Sigmoid colon (tissue), 7 donors: Measurements from ENCODE around the gene PCDH12. TPM values are rescaled to one million over a fixed set of nuclear protein-coding genes. Genes with fewer than 3 reads are reported as not detected.

Experiments used
- DNase-seq: peaks from one replicate; pipeline ENCODE4 v3.0.0-alpha.2; 2019
- H3K27ac ChIP-seq, 4 donors: fragments of 200-600 bp; sonication (generic); one replicate each; pipeline ENCODE4 v1.5.1; 2016 to 2019; ENCODE audit warnings: mild to moderate bottlenecking in 1 of 4
- H3K27me3 ChIP-seq, 3 donors: fragments of 200-600 bp; sonication (generic); one replicate each; pipeline ENCODE4 v1.5.1; 2019; ENCODE audit warnings: mild to moderate bottlenecking in 1 of 3
- H3K36me3 ChIP-seq, 4 donors: fragments of 200-600 bp; sonication (generic); one replicate each; pipeline ENCODE4 v1.5.1; 2016 to 2019
- H3K4me1 ChIP-seq, 4 donors: fragments of 200-600 bp; sonication (generic); one replicate each; pipeline ENCODE4 v1.5.1; 2017 to 2019
- H3K4me3 ChIP-seq, 4 donors: fragments of 200-600 bp; sonication (generic); one replicate each; pipeline ENCODE4 v1.5.1; 2017 to 2019; ENCODE audit warnings: mild to moderate bottlenecking in 2 of 4, moderate library complexity in 1 of 4
- H3K9me3 ChIP-seq, 4 donors: fragments of 200-600 bp in 3 of 4; sonication (generic) in 3 of 4; one replicate each; pipeline versions ENCODE4 v1.5.1 to v1.6.1; 2013 to 2019
- CTCF ChIP-seq, 4 experiments: fragments of 450-650 bp in 3 of 4; fragments of 200-600 bp in 1 of 4; IDR thresholded peaks; one replicate each; pipeline ENCODE4 v1.5.1; 2016 to 2019; ENCODE audit warnings: antibody characterized with exemption in 4 of 4, mild to moderate bottlenecking in 3 of 4, moderate library complexity in 2 of 4
- EP300 ChIP-seq, 4 donors: sonication (generic); formaldehyde crosslinking; IDR thresholded peaks; one replicate each; pipeline ENCODE4 v1.6.1; 2017; ENCODE audit warnings: antibody characterized with exemption in 4 of 4
- POLR2A ChIP-seq, 2 donors: fragments of 450-650 bp; IDR thresholded peaks; one replicate each; pipeline ENCODE4 v1.6.1; 2016; ENCODE audit warnings: antibody characterized with exemption in 2 of 2, mild to moderate bottlenecking in 2 of 2, moderate library complexity in 2 of 2
- POLR2AphosphoS5 ChIP-seq, 4 donors: sonication (generic); formaldehyde crosslinking; IDR thresholded peaks; one replicate each; pipeline ENCODE4 v1.6.1; 2017; ENCODE audit warnings: antibody characterized with exemption in 4 of 4
- WGBS, 2 donors: extraction: QIAGEN DNeasy Blood & Tissue Kit; methylation state at CpG; one replicate each; pipeline ENCODE4 v1.1.7; 2013; 5-methylcytosine and 5-hydroxymethylcytosine counted together
- intact Hi-C: fragments of 100-400 bp; cut with DNase I; formaldehyde crosslinking; loops from one replicate; pipeline ENCODE4 v1.15.1; 2023
- polyA plus RNA-seq, 3 donors: library from polyadenylated mRNA; stranded (reverse); fragments of 200-250 nt; gene quantifications; one replicate each; pipeline ENCODE4 v1.2.3, GENCODE V29; 2013
- total RNA-seq, 4 donors: library from RNA; depleted of rRNA; stranded (reverse); fragments of >200 nt; gene quantifications; one replicate each; pipeline ENCODE4 v1.1.0, GENCODE V29; 2016
- donor health status: healthy with polysubstance abuse.
- donor health status: Bipolar disorder and iron deficiency.
- donor health status: healthy.

PCDH12 gene
- total and polyA plus RNA-seq, 7 donors = 0.23 to 6.2 (median 0.69) TPM

GRCh38 chr5:141902015-141902814 is 55.8 kb downstream of the PCDH12 start:
- WGBS, 2 donors = 69 to 74% methylated on average over 5 of the region's 5 CpGs
- DNase-seq = no peak

GRCh38 chr5:141898448-141899049 is 59.5 kb downstream of the PCDH12 start:
- intact Hi-C loops = no loop called here
- WGBS, 2 donors = 85 to 89% methylated on average over 2 of the region's 2 CpGs
- H3K9me3 ChIP-seq = no peaks in the 10 kb centered on the region
- no peak for DNase-seq
- no peak for TF ChIP-seq POLR2AphosphoS5 (IDR thresholded peaks at IDR 0.05)
- no peak for TF ChIP-seq CTCF (IDR thresholded peaks at IDR 0.05)
- no peak for TF ChIP-seq EP300 (IDR thresholded peaks at IDR 0.05)
- no peak for TF ChIP-seq POLR2A (IDR thresholded peaks at IDR 0.05)
- no peak overlapping the region for H3K4me3 ChIP-seq
- H3K27ac ChIP-seq = no peak overlapping the region
- H3K4me1 ChIP-seq = no peaks in the 10 kb centered on the region
- no peaks in the 10 kb centered on the region for H3K36me3 ChIP-seq
- no peaks in the 10 kb centered on the region for H3K27me3 ChIP-seq

More at GRCh38 chr5:141902015-141902814, 55.8 kb downstream of the PCDH12 start:
- TF ChIP-seq EP300 (IDR thresholded peaks at IDR 0.05) = no peak
- intact Hi-C loops = no loop called here
- H3K4me3 ChIP-seq = no peak overlapping the region
- no peak overlapping the region for H3K27ac ChIP-seq
- no peaks in the 10 kb centered on the region for H3K27me3 ChIP-seq
- no peaks in the 10 kb centered on the region for H3K36me3 ChIP-seq
- no peaks in the 10 kb centered on the region for H3K9me3 ChIP-seq
- no peaks in the 10 kb centered on the region for H3K4me1 ChIP-seq

- TF ChIP-seq POLR2AphosphoS5 (IDR thresholded peaks at IDR 0.05) (no peak), CTCF (IDR thresholded peaks at IDR 0.05) (no peak), POLR2A (IDR thresholded peaks at IDR 0.05) (no peak), EP300 (IDR thresholded peaks at IDR 0.05) (no peak)
- intact Hi-C loops = no loop called here
- no peaks in the 10 kb centered on the region for H3K9me3 ChIP-seq
- DNase-seq = no peak
- no peak overlapping the region for H3K27ac ChIP-seq
- H3K4me3 ChIP-seq = no peak overlapping the region
- H3K36me3 ChIP-seq = no peaks in the 10 kb centered on the region
- 93 to 97% methylated on average over 4 of the region's 4 CpGs for WGBS, 2 donors
- no peaks in the 10 kb centered on the region for H3K4me1 ChIP-seq
- no peaks in the 10 kb centered on the region for H3K27me3 ChIP-seq
These were observed 60.6 kb downstream of the PCDH12 start for GRCh38 chr5:141897425-141897824.

Other genes starting within 250 kb of the PCDH12 start
- 10 to 100 TPM in 3 of 4 donors, 1 to 10 TPM in 1; 8.6 to 19.4 (median 13.4) TPM for gene PCDH1, start 79.8 kb downstream of the PCDH12 start, total RNA-seq
- gene PCDH1, start 79.8 kb downstream of the PCDH12 start, polyA plus RNA-seq = 10 to 100 TPM in 2 of 3 donors, 1 to 10 TPM in 1; 9.0 to 47.2 (median 11.8) TPM
- gene DELE1, start 34.3 kb downstream of the PCDH12 start, total RNA-seq = 10 to 100 TPM; 47.7 to 88.3 (median 69.1) TPM
- 10 to 100 TPM; 34.2 to 52.6 (median 41.2) TPM for gene DELE1, start 34.3 kb downstream of the PCDH12 start, polyA plus RNA-seq
- gene RNF14, start 10.9 kb upstream of the PCDH12 start, total RNA-seq = 10 to 100 TPM; 30.7 to 70.1 (median 53.5) TPM
- 10 to 100 TPM; 31.5 to 43.2 (median 42.6) TPM for gene RNF14, start 10.9 kb upstream of the PCDH12 start, polyA plus RNA-seq
- gene GNPDA1, start 54.8 kb upstream of the PCDH12 start, total RNA-seq = 10 to 100 TPM; 23.0 to 58.1 (median 27.7) TPM
- 10 to 100 TPM; 18.6 to 26.6 (median 19.3) TPM for gene GNPDA1, start 54.8 kb upstream of the PCDH12 start, polyA plus RNA-seq
- gene NDFIP1, start 150.6 kb upstream of the PCDH12 start, total RNA-seq = 10 to 100 TPM; 47.8 to 88.5 (median 64.0) TPM
- gene NDFIP1, start 150.6 kb upstream of the PCDH12 start, polyA plus RNA-seq = 10 to 100 TPM; 20.3 to 34.3 (median 21.6) TPM